K562 (cell line): ENCODE measurements around the gene TRMT1. TPM values are rescaled to one million over a fixed set of nuclear protein-coding genes. Genes with fewer than 3 reads are reported as not detected.
A peak's percentile ranks its signal among the peaks of the same experiment; 100 is the strongest.

Source experiments
- BRD4 ChIP-seq: fragments of 200-600 bp; sonication (generic); IDR thresholded peaks from 2 replicates; pipeline ENCODE4 v1.6.1; 2017; ENCODE audit warnings: inconsistent platforms
- EGR1 ChIP-seq: fragments of 450-650 bp; conservative IDR thresholded peaks from 2 replicates; pipeline ENCODE4 v1.6.1; 2017; ENCODE audit warnings: mild to moderate bottlenecking
- ETS2 ChIP-seq: IDR thresholded peaks from 2 replicates; pipeline ENCODE4 v1.6.1; 2016; ENCODE audit warnings: borderline replicate concordance, missing genetic modification characterization, mild to moderate bottlenecking, moderate library complexity, missing compliant biosample characterization; ENCODE audit not compliant: poor library complexity, severe bottlenecking
- ETV5 ChIP-seq: sonication (generic); formaldehyde crosslinking; IDR thresholded peaks from 2 replicates; pipeline ENCODE4 v1.4.0; 2020; ENCODE audit warnings: low read depth, mild to moderate bottlenecking, missing genetic modification reagents
- FIP1L1 ChIP-seq: fragments of 200-400 bp; formaldehyde crosslinking; IDR thresholded peaks from 2 replicates; pipeline ENCODE4 v1.6.1; 2018; ENCODE audit warnings: mild to moderate bottlenecking, low read depth, low read length; ENCODE audit not compliant: poor library complexity, severe bottlenecking
- GATA2 ChIP-seq: sonication (generic); formaldehyde crosslinking; IDR thresholded peaks from 2 replicates; pipeline ENCODE4 v1.4.0; 2020; ENCODE audit warnings: mild to moderate bottlenecking, missing genetic modification reagents
- KDM1A ChIP-seq, 2 experiments: fragments of 450-650 bp; IDR thresholded peaks; 2 replicates each; pipeline ENCODE4 v1.6.1; 2016; ENCODE audit warnings: mild to moderate bottlenecking in 2 of 2
- MTA2 ChIP-seq: fragments of 450-650 bp; IDR thresholded peaks from 2 replicates; pipeline ENCODE4 v1.6.1; 2016; ENCODE audit warnings: low read depth
- RBM39 ChIP-seq: fragments of 200-400 bp; formaldehyde crosslinking; optimal IDR thresholded peaks from 2 replicates; pipeline ENCODE3; 2018; ENCODE audit warnings: low read depth, low read length
- SIN3A ChIP-seq, 2 experiments: fragments of 150-350 bp in 1 of 2; IDR thresholded peaks; 2 replicates each; pipeline ENCODE4 v1.6.1; 2011 to 2016; ENCODE audit warnings: borderline replicate concordance in 2 of 2, low read depth in 2 of 2, low read length in 2 of 2, mild to moderate bottlenecking in 2 of 2, moderate library complexity in 2 of 2; ENCODE audit not compliant: control insufficient read depth in 1 of 2
- SMAD3 ChIP-seq: fragments of 450-650 bp; formaldehyde crosslinking; conservative IDR thresholded peaks from 2 replicates; pipeline ENCODE4 v1.4.0; 2020; ENCODE audit warnings: mild to moderate bottlenecking
- ZNF311 ChIP-seq: fragments of 250-450 bp; sonication (Bioruptor Pico); IDR thresholded peaks from 2 replicates; pipeline ENCODE4 v1.4.0; 2020; ENCODE audit warnings: mild to moderate bottlenecking, moderate library complexity
- ZNF431 ChIP-seq: sonication (generic); formaldehyde crosslinking; IDR thresholded peaks from 2 replicates; pipeline ENCODE4 v1.8.0; 2022; ENCODE audit warnings: mild to moderate bottlenecking, missing genetic modification reagents
- polyA plus RNA-seq, 8 experiments: library from polyadenylated mRNA; depleted of rRNA in 4 of 8; stranded (reverse) in 5 of 8; unstranded in 3 of 8; fragments of >200 nt; fragmentation: Nextera tagmentation in 2 of 8; fragmentation: Illumina TruSeq in 1 of 8; extraction: Ambion mirVana in 2 of 8; extraction: Trizol in 1 of 8; gene quantifications; 2 replicates each; pipeline versions ENCODE4 v1.2.1 to v1.2.3, GENCODE V29; 2011 to 2014; ENCODE audit warnings: inconsistent platforms in 1 of 8, missing spikeins in 1 of 8
- total RNA-seq, 7 experiments: library from RNA; depleted of rRNA in 6 of 7; stranded (reverse); fragments of >200 nt in 6 of 7; fragmentation: Illumina TruSeq in 2 of 7; extraction: Trizol in 2 of 7; gene quantifications; 2 replicates each; pipeline versions ENCODE4 v1.2.1 to v1.2.3, GENCODE V29; 2011 to 2021; ENCODE audit warnings: low replicate concordance in 1 of 7
- TF ChIP-seq, protein P1 (sequence below), 3 experiments: fragments of 200-800 bp in 1 of 3; fragments of 250-450 bp in 1 of 3; fragments of 450-650 bp in 1 of 3; sonication (Bioruptor Pico) in 1 of 3; sonication (Bioruptor generic) in 1 of 3; formaldehyde crosslinking in 1 of 3; IDR thresholded peaks; 2 replicates each; pipeline versions ENCODE4 v1.6.1 to v1.8.0; 2016 to 2022; ENCODE audit warnings: mild to moderate bottlenecking in 2 of 3, missing genetic modification characterization in 2 of 3, missing compliant biosample characterization in 1 of 3, moderate library complexity in 1 of 3
- TF ChIP-seq, protein P2 (sequence below), 2 experiments: fragments of 450-650 bp; conservative IDR thresholded peaks; 2 replicates each; pipeline ENCODE4 v1.6.1; 2017; ENCODE audit warnings: mild to moderate bottlenecking in 2 of 2, moderate library complexity in 2 of 2
- TF ChIP-seq, protein P3 (sequence below): fragments of 250-450 bp; sonication (Bioruptor Pico); IDR thresholded peaks from 2 replicates; pipeline ENCODE4 v1.5.1; 2021; ENCODE audit warnings: mild to moderate bottlenecking
- TF ChIP-seq, protein P4 (sequence below): fragments of 450-650 bp; formaldehyde crosslinking; IDR thresholded peaks from 2 replicates; pipeline ENCODE4 v1.4.0; 2022; ENCODE audit warnings: missing genetic modification characterization

TRMT1 gene
- total and polyA plus RNA-seq, 9 of the 15 experiments (the other 6 are each of a cell fraction or from before 2014, with no cell fraction given): 5.8 to 158 (median 54.3) TPM

DNA sequence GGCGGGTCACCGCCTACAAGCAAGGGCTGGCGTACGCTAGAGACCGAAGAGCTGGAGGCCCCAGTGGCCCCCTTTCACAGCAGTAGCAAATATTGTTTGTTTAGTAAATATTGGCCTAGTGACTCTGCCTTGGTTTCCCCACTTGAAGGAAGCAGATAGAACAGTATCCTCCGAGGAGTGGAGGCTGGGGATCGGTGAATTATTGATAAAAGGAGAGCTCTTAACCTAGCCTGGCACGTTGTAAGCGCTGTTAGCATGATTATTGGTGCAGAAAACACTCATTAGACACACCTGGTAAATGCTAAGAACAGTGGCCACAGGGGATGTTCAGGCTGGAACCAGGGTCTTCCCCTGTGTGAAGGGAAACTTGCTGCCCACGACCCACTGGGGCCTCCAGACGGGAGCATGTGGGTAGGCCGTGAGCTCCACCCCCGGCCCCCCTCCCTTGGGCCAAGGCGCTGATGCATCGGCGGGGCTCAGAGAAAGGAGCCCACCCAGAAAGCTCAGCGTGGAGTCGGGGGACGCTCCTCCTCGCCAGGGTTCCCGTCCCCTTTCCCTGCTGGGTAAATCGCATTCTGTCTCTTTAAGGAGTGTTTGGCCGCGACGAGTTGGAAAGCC, 35.9 kb upstream of the TRMT1 start (continued):
- TF ChIP-seq, protein P1, sequence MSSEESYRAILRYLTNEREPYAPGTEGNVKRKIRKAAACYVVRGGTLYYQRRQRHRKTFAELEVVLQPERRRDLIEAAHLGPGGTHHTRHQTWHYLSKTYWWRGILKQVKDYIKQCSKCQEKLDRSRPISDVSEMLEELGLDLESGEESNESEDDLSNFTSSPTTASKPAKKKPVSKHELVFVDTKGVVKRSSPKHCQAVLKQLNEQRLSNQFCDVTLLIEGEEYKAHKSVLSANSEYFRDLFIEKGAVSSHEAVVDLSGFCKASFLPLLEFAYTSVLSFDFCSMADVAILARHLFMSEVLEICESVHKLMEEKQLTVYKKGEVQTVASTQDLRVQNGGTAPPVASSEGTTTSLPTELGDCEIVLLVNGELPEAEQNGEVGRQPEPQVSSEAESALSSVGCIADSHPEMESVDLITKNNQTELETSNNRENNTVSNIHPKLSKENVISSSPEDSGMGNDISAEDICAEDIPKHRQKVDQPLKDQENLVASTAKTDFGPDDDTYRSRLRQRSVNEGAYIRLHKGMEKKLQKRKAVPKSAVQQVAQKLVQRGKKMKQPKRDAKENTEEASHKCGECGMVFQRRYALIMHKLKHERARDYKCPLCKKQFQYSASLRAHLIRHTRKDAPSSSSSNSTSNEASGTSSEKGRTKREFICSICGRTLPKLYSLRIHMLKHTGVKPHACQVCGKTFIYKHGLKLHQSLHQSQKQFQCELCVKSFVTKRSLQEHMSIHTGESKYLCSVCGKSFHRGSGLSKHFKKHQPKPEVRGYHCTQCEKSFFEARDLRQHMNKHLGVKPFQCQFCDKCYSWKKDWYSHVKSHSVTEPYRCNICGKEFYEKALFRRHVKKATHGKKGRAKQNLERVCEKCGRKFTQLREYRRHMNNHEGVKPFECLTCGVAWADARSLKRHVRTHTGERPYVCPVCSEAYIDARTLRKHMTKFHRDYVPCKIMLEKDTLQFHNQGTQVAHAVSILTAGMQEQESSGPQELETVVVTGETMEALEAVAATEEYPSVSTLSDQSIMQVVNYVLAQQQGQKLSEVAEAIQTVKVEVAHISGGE (CRISPR knock-in tag; IDR thresholded peaks at IDR 0.05): 0 out of 6 replicates have a peak, but pooled peaks of 1 of the 3 experiments have one; percentile 8
- TF ChIP-seq ZNF431 (CRISPR knock-in tag) (no peak), ETV5 (no peak), SMAD3 (CRISPR knock-in tag) (no peak), EGR1 (no peak), MTA2 (no peak), ETS2 (tag) (no peak), ZNF311 (no peak), BRD4 (peak; percentile 78; the same call in 1 of the 2 replicates), RBM39 (no peak), SIN3A (IDR thresholded peaks at IDR 0.05; ENCODE audit: borderline replicate concordance in 2 of 2, control insufficient read depth in 1 of 2, low read depth in 2 of 2, low read length in 2 of 2) (0 out of 4 replicates have a peak, but pooled peaks of 1 of the 2 experiments have one; percentile 1), KDM1A (IDR thresholded peaks at IDR 0.05) (no peak), GATA2 (CRISPR knock-in tag) (no peak), FIP1L1 (no peak)
- TF ChIP-seq, protein P2, sequence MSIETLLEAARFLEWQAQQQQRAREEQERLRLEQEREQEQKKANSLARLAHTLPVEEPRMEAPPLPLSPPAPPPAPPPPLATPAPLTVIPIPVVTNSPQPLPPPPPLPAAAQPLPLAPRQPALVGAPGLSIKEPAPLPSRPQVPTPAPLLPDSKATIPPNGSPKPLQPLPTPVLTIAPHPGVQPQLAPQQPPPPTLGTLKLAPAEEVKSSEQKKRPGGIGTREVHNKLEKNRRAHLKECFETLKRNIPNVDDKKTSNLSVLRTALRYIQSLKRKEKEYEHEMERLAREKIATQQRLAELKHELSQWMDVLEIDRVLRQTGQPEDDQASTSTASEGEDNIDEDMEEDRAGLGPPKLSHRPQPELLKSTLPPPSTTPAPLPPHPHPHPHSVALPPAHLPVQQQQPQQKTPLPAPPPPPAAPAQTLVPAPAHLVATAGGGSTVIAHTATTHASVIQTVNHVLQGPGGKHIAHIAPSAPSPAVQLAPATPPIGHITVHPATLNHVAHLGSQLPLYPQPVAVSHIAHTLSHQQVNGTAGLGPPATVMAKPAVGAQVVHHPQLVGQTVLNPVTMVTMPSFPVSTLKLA (conservative IDR thresholded peaks at IDR 0.05): peak; percentile 36 to 48; a peak in 1 of 4 replicates
- TF ChIP-seq, protein P3, sequence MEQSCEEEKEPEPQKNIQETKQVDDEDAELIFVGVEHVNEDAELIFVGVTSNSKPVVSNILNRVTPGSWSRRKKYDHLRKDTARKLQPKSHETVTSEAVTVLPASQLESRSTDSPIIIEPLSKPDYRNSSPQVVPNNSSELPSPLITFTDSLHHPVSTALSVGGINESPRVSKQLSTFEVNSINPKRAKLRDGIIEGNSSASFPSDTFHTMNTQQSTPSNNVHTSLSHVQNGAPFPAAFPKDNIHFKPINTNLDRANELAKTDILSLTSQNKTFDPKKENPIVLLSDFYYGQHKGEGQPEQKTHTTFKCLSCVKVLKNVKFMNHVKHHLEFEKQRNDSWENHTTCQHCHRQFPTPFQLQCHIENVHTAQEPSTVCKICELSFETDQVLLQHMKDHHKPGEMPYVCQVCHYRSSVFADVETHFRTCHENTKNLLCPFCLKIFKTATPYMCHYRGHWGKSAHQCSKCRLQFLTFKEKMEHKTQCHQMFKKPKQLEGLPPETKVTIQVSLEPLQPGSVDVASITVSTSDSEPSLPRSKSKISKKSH (CRISPR knock-in tag): no peak
- TF ChIP-seq, protein P4, sequence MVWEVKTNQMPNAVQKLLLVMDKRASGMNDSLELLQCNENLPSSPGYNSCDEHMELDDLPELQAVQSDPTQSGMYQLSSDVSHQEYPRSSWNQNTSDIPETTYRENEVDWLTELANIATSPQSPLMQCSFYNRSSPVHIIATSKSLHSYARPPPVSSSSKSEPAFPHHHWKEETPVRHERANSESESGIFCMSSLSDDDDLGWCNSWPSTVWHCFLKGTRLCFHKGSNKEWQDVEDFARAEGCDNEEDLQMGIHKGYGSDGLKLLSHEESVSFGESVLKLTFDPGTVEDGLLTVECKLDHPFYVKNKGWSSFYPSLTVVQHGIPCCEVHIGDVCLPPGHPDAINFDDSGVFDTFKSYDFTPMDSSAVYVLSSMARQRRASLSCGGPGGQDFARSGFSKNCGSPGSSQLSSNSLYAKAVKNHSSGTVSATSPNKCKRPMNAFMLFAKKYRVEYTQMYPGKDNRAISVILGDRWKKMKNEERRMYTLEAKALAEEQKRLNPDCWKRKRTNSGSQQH (CRISPR knock-in tag): no peak
